Naive thymus-derived CD4-positive, alpha-beta T cell (primary cell): ENCODE measurements around the gene CASTOR1. TPM values are rescaled to one million over a fixed set of nuclear protein-coding genes. Genes with fewer than 3 reads are reported as not detected.
A peak's percentile ranks its signal among the peaks of the same experiment; 100 is the strongest.

Experiments used
- ATAC-seq: fragments of 150-1000 bp; cut with Tn5 transposase; 2 replicates; pipeline ENCODE4 v1.10.0; 2021; ENCODE audit warnings: mild to moderate bottlenecking, moderate library complexity
- CTCF ChIA-PET: fragments of 350-600 bp; sonication (Branson Sonifier 250); formaldehyde crosslinking; loops from one replicate; lab custom pipeline; 2021; ENCODE audit warnings: antibody characterized with exemption; lab: Charles Lee
- POLR2A ChIA-PET: fragments of 350-600 bp; sonication (Branson Sonifier 250); formaldehyde crosslinking; loops from one replicate; lab custom pipeline; 2021; ENCODE audit warnings: antibody characterized with exemption, inconsistent platforms; lab: Charles Lee
- DNase-seq, 9 donors: peaks; one replicate each; pipeline versions ENCODE4 v3.0.0 to v3.0.0-alpha.2; 2020 to 2022; ENCODE audit warnings: mixed read lengths in 1 of 9
- H3K27ac ChIP-seq: one replicate; pipeline ENCODE4 v1.7.0; 2013; ENCODE audit warnings: mild to moderate bottlenecking, low read depth, low read length, moderate library complexity
- H3K27me3 ChIP-seq, 2 donors: one replicate each; pipeline ENCODE4 v1.7.0; 2013; ENCODE audit warnings: low read length in 2 of 2, mild to moderate bottlenecking in 2 of 2, moderate library complexity in 2 of 2; ENCODE audit not compliant: control insufficient read depth in 2 of 2, insufficient read depth in 2 of 2
- H3K36me3 ChIP-seq, 3 experiments: 1 replicate in 2 of 3; 2 replicates in 1 of 3; pipeline ENCODE4 v1.7.0; 2013; ENCODE audit warnings: low read length in 3 of 3, mild to moderate bottlenecking in 3 of 3, moderate library complexity in 1 of 3; ENCODE audit not compliant: insufficient read depth in 3 of 3, control insufficient read depth in 2 of 3
- H3K4me1 ChIP-seq, 2 donors: one replicate each; pipeline ENCODE4 v1.7.0; 2013; ENCODE audit warnings: low read length in 2 of 2, mild to moderate bottlenecking in 2 of 2, moderate library complexity in 1 of 2; ENCODE audit not compliant: control insufficient read depth in 2 of 2, insufficient read depth in 2 of 2
- H3K4me3 ChIP-seq: 2 replicates; pipeline ENCODE4 v1.7.0; 2013; ENCODE audit warnings: mild to moderate bottlenecking, low read length
- H3K9me3 ChIP-seq, 3 experiments: 1 replicate in 2 of 3; 2 replicates in 1 of 3; pipeline ENCODE4 v1.7.0; 2013; ENCODE audit warnings: low read length in 3 of 3; ENCODE audit not compliant: control insufficient read depth in 2 of 3
- H3K27ac Mint-ChIP-seq, 9 donors: one replicate each; pipeline ENCODE4 v1.8.0; 2020 to 2022; ENCODE audit warnings: mixed read lengths in 9 of 9, mild to moderate bottlenecking in 8 of 9, moderate library complexity in 5 of 9, inconsistent platforms in 2 of 9
- H3K27me3 Mint-ChIP-seq, 5 donors: one replicate each; pipeline ENCODE4 v1.8.0; 2021 to 2022; ENCODE audit warnings: mixed read lengths in 5 of 5, mild to moderate bottlenecking in 1 of 5
- H3K36me3 Mint-ChIP-seq, 5 donors: one replicate each; pipeline ENCODE4 v1.8.0; 2020 to 2022; ENCODE audit warnings: mixed read lengths in 5 of 5, mild to moderate bottlenecking in 3 of 5, inconsistent platforms in 1 of 5
- H3K4me1 Mint-ChIP-seq, 7 donors: one replicate each; pipeline ENCODE4 v1.8.0; 2020 to 2022; ENCODE audit warnings: mixed read lengths in 7 of 7, mild to moderate bottlenecking in 3 of 7, inconsistent platforms in 1 of 7
- H3K4me3 Mint-ChIP-seq, 10 donors: one replicate each; pipeline ENCODE4 v1.8.0; 2020 to 2022; ENCODE audit warnings: mild to moderate bottlenecking in 10 of 10, mixed read lengths in 10 of 10, moderate library complexity in 6 of 10, inconsistent platforms in 2 of 10
- H3K9me3 Mint-ChIP-seq, 11 donors: one replicate each; pipeline ENCODE4 v1.8.0; 2020 to 2022; ENCODE audit warnings: mixed read lengths in 11 of 11, mild to moderate bottlenecking in 4 of 11, inconsistent platforms in 1 of 11, moderate library complexity in 1 of 11
- intact Hi-C, 2 donors: fragments of 100-400 bp; cut with micrococcal nuclease; formaldehyde crosslinking; loops; one replicate each; pipeline ENCODE4 v1.15.1; 2023
- polyA plus RNA-seq, 2 donors: library from polyadenylated mRNA; unstranded; fragments of 300-500 nt; fragmentation: Illumina TruSeq; gene quantifications; one replicate each; pipeline ENCODE4 v1.2.3, GENCODE V29; 2021
- total RNA-seq, 6 experiments: library from RNA in 5 of 6; stranded (reverse) in 5 of 6; gene quantifications; 1 replicate in 5 of 6; 2 replicates in 1 of 6; pipeline ENCODE4 v1.2.3 and lab custom pipeline; 2021 to 2026

CASTOR1 gene
- total and polyA plus RNA-seq, 7 experiments from 2014 or later: 12.4 to 43.0 (median 19.0) TPM

- POLR2A ChIA-PET: interaction anchor here (0.5 to 48.9 kb wide), 8 partner anchors 6 to 633 kb away, joined by 3 to 1265 read pairs (median 6); partner anchors contain the start of genes ASCC2, CASTOR1, CCDC157 and SF3A1
- ATAC-seq: no peak
Measured at GRCh38 chr22:30307041-30307574, 17.8 kb upstream of the CASTOR1 start.

GRCh38 chr22:30306627-30307011 is 17.3 kb upstream of the CASTOR1 start:
- Histone ChIP-seq H3K4me3 (peak overlapping the region; percentile 41), H3K4me1 (peaks cover 96 to 98% of the 10 kb centered on the region in 2 donors), H3K27ac (peak overlapping the region; percentile 75), H3K27me3 (no peaks in the 10 kb centered on the region), H3K36me3 (peaks cover 0 to 9% (median 0%) of the 10 kb centered on the region in 3 experiments), H3K9me3 (no peaks in the 10 kb centered on the region)
- H3K4me1 Mint-ChIP-seq: peaks cover 87 to 100% (median 97%) of the 10 kb centered on the region in 7 donors
- H3K27me3 Mint-ChIP-seq: no peaks in the 10 kb centered on the region
- H3K4me3 Mint-ChIP-seq: peak overlapping the region; percentile 69 to 97 (median 84)
- DNase-seq (peak in 1 of 9 donors; percentile 28), ATAC-seq (peak; percentile 39)
- peak overlapping the region; percentile 87 to 99 (median 97) for H3K27ac Mint-ChIP-seq
- peaks cover 0 to 1% (median 0%) of the 10 kb centered on the region in 11 donors for H3K9me3 Mint-ChIP-seq
- CTCF ChIA-PET: interaction anchor here (1.0 to 12.2 kb wide), 4 partner anchors 16 to 50 kb away, joined by 3 to 74 read pairs (median 6); partner anchors contain the start of genes CASTOR1, CCDC157 and SF3A1
- POLR2A ChIA-PET: interaction anchor here (0.6 to 48.9 kb wide), 10 partner anchors 5 to 662 kb away, joined by 3 to 1265 read pairs (median 4); partner anchors contain the start of genes ASCC2, CASTOR1, CCDC157 and SF3A1
- intact Hi-C loops: loop anchor here (1.0 to 5.0 kb wide), 8 partner anchors 8 to 286 kb away; partner anchors contain the start of genes CASTOR1 (in 1 of the 2), OSM (in 1 of the 2), PES1 (in 1 of the 2) and SF3A1 (in 1 of the 2)
- peaks cover 7 to 37% (median 17%) of the 10 kb centered on the region in 5 donors for H3K36me3 Mint-ChIP-seq

More at GRCh38 chr22:30307041-30307574, 17.8 kb upstream of the CASTOR1 start:
- H3K4me3 ChIP-seq: peak overlapping the region; percentile 41
- peaks cover 88 to 100% (median 97%) of the 10 kb centered on the region in 7 donors for H3K4me1 Mint-ChIP-seq
- no peak for DNase-seq
- CTCF ChIA-PET: interaction anchor here (0.6 to 12.2 kb wide), 5 partner anchors 17 to 897 kb away, joined by 3 to 74 read pairs (median 3); partner anchors contain the start of gene CASTOR1
- H3K9me3 ChIP-seq: no peaks in the 10 kb centered on the region
- H3K27me3 ChIP-seq: no peaks in the 10 kb centered on the region
- peak overlapping the region; percentile 87 to 99 (median 97) for H3K27ac Mint-ChIP-seq
- H3K36me3 ChIP-seq: peaks cover 0 to 6% (median 0%) of the 10 kb centered on the region in 3 experiments
- peaks cover 95 to 98% of the 10 kb centered on the region in 2 donors for H3K4me1 ChIP-seq
- peak overlapping the region; percentile 75 for H3K27ac ChIP-seq
- peaks cover 0 to 1% (median 0%) of the 10 kb centered on the region in 11 donors for H3K9me3 Mint-ChIP-seq
- peak overlapping the region; percentile 69 to 97 (median 84) for H3K4me3 Mint-ChIP-seq
- intact Hi-C loops: loop anchor here (5.0 kb wide), 2 partner anchors 115 to 285 kb away; partner anchors contain the start of gene PES1 (in 1 of the 2)
- peaks cover 7 to 37% (median 17%) of the 10 kb centered on the region in 5 donors for H3K36me3 Mint-ChIP-seq
- H3K27me3 Mint-ChIP-seq: no peaks in the 10 kb centered on the region

- ChIA-PET CTCF (interaction anchor here (1.0 to 12.2 kb wide), 5 partner anchors 16 to 51 kb away, joined by 3 to 74 read pairs (median 3); partner anchors contain the start of genes CASTOR1, CCDC157 and SF3A1), POLR2A (interaction anchor here (0.6 to 48.9 kb wide), 10 partner anchors 5 to 1446 kb away, joined by 3 to 1265 read pairs (median 3); partner anchors contain the start of genes CASTOR1, CCDC157, PIK3IP1 and SF3A1)
- DNase-seq (peak in 7 of 9 donors; percentile 73 to 91 (median 85)), ATAC-seq (peak; percentile 70)
- H3K27me3 ChIP-seq: no peaks in the 10 kb centered on the region
- H3K9me3 ChIP-seq: no peaks in the 10 kb centered on the region
- Mint-ChIP-seq H3K9me3 (peaks cover 0 to 1% (median 0%) of the 10 kb centered on the region in 11 donors), H3K27ac (peak overlapping the region; percentile 87 to 99 (median 97)), H3K27me3 (no peaks in the 10 kb centered on the region), H3K4me3 (peak overlapping the region; percentile 69 to 97 (median 84)), H3K36me3 (peaks cover 7 to 40% (median 22%) of the 10 kb centered on the region in 5 donors), H3K4me1 (peaks cover 87 to 100% (median 97%) of the 10 kb centered on the region in 7 donors)
- peaks cover 96 to 98% of the 10 kb centered on the region in 2 donors for H3K4me1 ChIP-seq
- peaks cover 0 to 14% (median 0%) of the 10 kb centered on the region in 3 experiments for H3K36me3 ChIP-seq
- peak overlapping the region; percentile 75 for H3K27ac ChIP-seq
- intact Hi-C loops: loop anchor here (1.0 to 5.0 kb wide), 9 partner anchors 8 to 286 kb away; partner anchors contain the start of genes CASTOR1 (in 2 of the 2), SF3A1 (in 2 of the 2), OSM (in 1 of the 2) and PES1 (in 1 of the 2)
- peak overlapping the region; percentile 51 for H3K4me3 ChIP-seq
Measured at GRCh38 chr22:30305906-30306626, 16.8 kb upstream of the CASTOR1 start.

- peaks cover 82 to 100% (median 93%) of the 10 kb centered on the region in 7 donors for H3K4me1 Mint-ChIP-seq
- peak overlapping the region; percentile 75 for H3K27ac ChIP-seq
- peak; percentile 67 for ATAC-seq
- peaks cover 7 to 36% (median 27%) of the 10 kb centered on the region in 5 donors for H3K36me3 Mint-ChIP-seq
- peak overlapping the region; percentile 69 to 97 (median 84) for H3K4me3 Mint-ChIP-seq
- no peaks in the 10 kb centered on the region for H3K9me3 ChIP-seq
- peak overlapping the region; percentile 87 to 99 (median 97) for H3K27ac Mint-ChIP-seq
- ChIA-PET CTCF (interaction anchor here (0.6 to 1.3 kb wide), 3 partner anchors 16 to 51 kb away, joined by 3 to 5 read pairs (median 3); partner anchors contain the start of genes CASTOR1, CCDC157 and SF3A1), POLR2A (interaction anchor here (1.0 to 48.9 kb wide), 8 partner anchors 4 to 1447 kb away, joined by 3 to 1265 read pairs (median 4); partner anchors contain the start of genes CASTOR1, CCDC157, PIK3IP1 and SF3A1)
- H3K4me1 ChIP-seq: peaks cover 96 to 98% of the 10 kb centered on the region in 2 donors
- H3K36me3 ChIP-seq: peaks cover 0 to 18% (median 0%) of the 10 kb centered on the region in 3 experiments
- peaks cover 0 to 1% (median 0%) of the 10 kb centered on the region in 11 donors for H3K9me3 Mint-ChIP-seq
- intact Hi-C loops: loop anchor here (1.0 to 5.0 kb wide), 5 partner anchors 9 to 287 kb away; partner anchors contain the start of genes CASTOR1 (in 1 of the 2), PES1 (in 1 of the 2) and SF3A1 (in 1 of the 2)
- H3K27me3 Mint-ChIP-seq: no peaks in the 10 kb centered on the region
- peak overlapping the region; percentile 51 for H3K4me3 ChIP-seq
- DNase-seq: peak in 8 of 9 donors; percentile 56 to 75 (median 68)
- no peaks in the 10 kb centered on the region for H3K27me3 ChIP-seq
Measured at GRCh38 chr22:30305519-30305905, 16.2 kb upstream of the CASTOR1 start.

- peak overlapping the region; percentile 69 to 97 (median 84) for H3K4me3 Mint-ChIP-seq
- Histone ChIP-seq H3K36me3 (peaks cover 0 to 25% (median 0%) of the 10 kb centered on the region in 3 experiments), H3K4me1 (peaks cover 87 to 96% of the 10 kb centered on the region in 2 donors), H3K9me3 (no peaks in the 10 kb centered on the region), H3K27me3 (no peaks in the 10 kb centered on the region), H3K4me3 (peak overlapping the region; percentile 51), H3K27ac (peak overlapping the region; percentile 75)
- H3K27ac Mint-ChIP-seq: peak overlapping the region; percentile 87 to 99 (median 97)
- H3K27me3 Mint-ChIP-seq: no peaks in the 10 kb centered on the region
- intact Hi-C loops: loop anchor here (1.0 to 5.0 kb wide), 5 partner anchors 8 to 288 kb away; partner anchors contain the start of genes CASTOR1 (in 1 of the 2), PES1 (in 1 of the 2) and SF3A1 (in 1 of the 2)
- ATAC-seq: no peak
- no peak for DNase-seq
- POLR2A ChIA-PET: interaction anchor here (0.9 to 48.9 kb wide), 7 partner anchors 3 to 1447 kb away, joined by 3 to 1265 read pairs (median 4); partner anchors contain the start of genes CASTOR1, CCDC157, SF3A1 and TBC1D10A
- H3K36me3 Mint-ChIP-seq: peaks cover 7 to 35% (median 26%) of the 10 kb centered on the region in 5 donors
- peaks cover 0 to 1% (median 0%) of the 10 kb centered on the region in 11 donors for H3K9me3 Mint-ChIP-seq
- CTCF ChIA-PET: interaction anchor here (0.6 to 7.4 kb wide), 8 partner anchors 9 to 86 kb away, joined by 3 to 48 read pairs (median 4); partner anchors contain the start of genes CASTOR1 and RNF215
- peaks cover 74 to 99% (median 86%) of the 10 kb centered on the region in 7 donors for H3K4me1 Mint-ChIP-seq
Measured at GRCh38 chr22:30304495-30305244, 15.4 kb upstream of the CASTOR1 start.
